PC-9 (cell line): ENCODE measurements around the gene MCTP1. TPM values are rescaled to one million over a fixed set of nuclear protein-coding genes. Genes with fewer than 3 reads are reported as not detected.

ENCODE experiments used
- BruUV-seq: library from RNA; stranded (reverse); fragments of 400-500 nt; replicated peaks from 2 replicates; lab custom pipeline; 2021; lab: Mats Ljungman, UMichigan
- CTCF ChIA-PET: fragments of 300-600 bp; sonication (Branson Sonifier 250); formaldehyde crosslinking; loops from one replicate; lab custom pipeline; 2022; ENCODE audit warnings: antibody characterized with exemption; lab: Charles Lee
- POLR2A ChIA-PET: fragments of 300-600 bp; sonication (Branson Sonifier 250); formaldehyde crosslinking; loops from one replicate; lab custom pipeline; 2022; ENCODE audit warnings: antibody characterized with exemption; ENCODE audit not compliant: unreplicated experiment; lab: Charles Lee
- DNase-seq, 2 experiments: peaks; one replicate each; pipeline versions ENCODE4 v3.0.0 to v3.0.0-alpha.2; 2015 to 2022; ENCODE audit warnings: mixed read lengths in 1 of 2
- H2AFZ ChIP-seq: fragments of 200-600 bp; sonication (generic); 2 replicates; pipeline ENCODE4 v1.8.1; 2017; ENCODE audit warnings: antibody characterized with exemption
- H3F3A ChIP-seq: fragments of 200-600 bp; sonication (generic); 2 replicates; pipeline ENCODE4 v1.8.1; 2017; ENCODE audit warnings: antibody characterized with exemption, mild to moderate bottlenecking, low read depth; ENCODE audit not compliant: insufficient read depth
- H3K27ac ChIP-seq: fragments of 200-600 bp; sonication (generic); 2 replicates; pipeline ENCODE4 v1.6.1; 2016; ENCODE audit warnings: mixed run types
- H3K27me3 ChIP-seq: fragments of 200-600 bp; sonication (generic); 2 replicates; pipeline ENCODE4 v1.6.1; 2016; ENCODE audit warnings: low read depth, mixed run types; ENCODE audit not compliant: insufficient read depth
- H3K36me3 ChIP-seq: fragments of 200-600 bp; sonication (generic); 2 replicates; pipeline ENCODE4 v1.6.1; 2016; ENCODE audit warnings: low read depth, mixed run types
- H3K4me1 ChIP-seq: fragments of 200-600 bp; sonication (generic); replicated peaks from 2 replicates; pipeline ENCODE4 v1.6.1; 2016; ENCODE audit warnings: mixed run types; ENCODE audit not compliant: insufficient read depth
- H3K4me2 ChIP-seq: fragments of 200-600 bp; sonication (generic); 2 replicates; pipeline ENCODE4 v1.6.1; 2017; ENCODE audit warnings: mixed run types
- H3K4me3 ChIP-seq: fragments of 200-600 bp; sonication (generic); 2 replicates; pipeline ENCODE4 v1.6.1; 2016; ENCODE audit warnings: mixed run types
- H3K79me2 ChIP-seq: fragments of 200-600 bp; sonication (generic); 2 replicates; pipeline ENCODE4 v1.6.1; 2017; ENCODE audit warnings: low read depth, mixed run types
- H3K9me2 ChIP-seq: fragments of 200-600 bp; sonication (generic); 2 replicates; pipeline ENCODE4 v1.8.1; 2017; ENCODE audit warnings: mild to moderate bottlenecking; ENCODE audit not compliant: insufficient read depth
- H3K9me3 ChIP-seq: fragments of 200-600 bp; sonication (generic); 2 replicates; pipeline ENCODE4 v1.8.1; 2016; ENCODE audit warnings: low read depth; ENCODE audit not compliant: insufficient read depth
- H4K20me1 ChIP-seq: fragments of 200-600 bp; sonication (generic); 2 replicates; pipeline ENCODE4 v1.8.1; 2017; ENCODE audit not compliant: insufficient read depth
- EZH2 ChIP-seq: fragments of 200-600 bp; sonication (generic); IDR thresholded peaks from 2 replicates; pipeline ENCODE4 v1.8.0; 2017; ENCODE audit warnings: antibody characterized with exemption, low read depth
- intact Hi-C: fragments of 100-400 bp; cut with micrococcal nuclease; formaldehyde crosslinking; loops from one replicate; pipeline ENCODE4 v1.10.0; 2022; ENCODE audit not compliant: unreplicated experiment
- total RNA-seq: library from RNA; stranded (reverse); gene quantifications from 2 replicates; pipeline ENCODE4 v1.2.3, GENCODE V29; 2021
- TF ChIP-seq, protein P1 (sequence below): fragments of 200-600 bp; sonication (generic); conservative IDR thresholded peaks from 2 replicates; pipeline ENCODE4 v1.6.1; 2017; ENCODE audit warnings: mixed run types, antibody characterized with exemption, mild to moderate bottlenecking, moderate library complexity

Gene MCTP1
- total RNA-seq, 1 experiment from 2014 or later = 3.9 TPM

DNA sequence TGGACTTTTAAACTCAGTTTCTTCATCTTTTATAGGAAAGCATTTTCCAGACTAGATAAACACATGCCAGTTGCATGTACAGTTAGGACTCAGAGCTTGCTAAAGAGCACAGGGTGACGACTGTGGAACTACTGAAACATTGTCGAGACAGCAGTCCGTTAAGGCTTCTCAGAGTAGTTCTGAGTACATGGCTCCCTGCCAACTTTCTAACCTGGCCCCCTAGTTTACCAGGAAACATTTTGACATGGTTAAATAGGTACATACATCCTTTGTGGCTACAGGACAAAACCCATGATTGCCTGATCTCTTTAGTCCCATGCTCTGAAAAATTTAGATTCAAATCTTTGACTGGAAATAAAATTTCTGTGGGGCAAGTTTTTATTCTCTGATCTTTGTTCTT lies 536.7 kb downstream of the MCTP1 start:
- Histone ChIP-seq H3K27ac (no peak overlapping the region), H3K9me2 (no peaks in the 10 kb centered on the region), H3K4me1 (no peaks in the 10 kb centered on the region), H3K79me2 (no peaks in the 10 kb centered on the region), H4K20me1 (no peaks in the 10 kb centered on the region), H3K4me3 (no peak overlapping the region), H3K4me2 (no peak overlapping the region), H3K36me3 (no peaks in the 10 kb centered on the region), H3F3A (no peaks in the 10 kb centered on the region), H3K9me3 (no peaks in the 10 kb centered on the region), H2AFZ (no peak overlapping the region), H3K27me3 (no peaks in the 10 kb centered on the region)
- ChIA-PET CTCF (no interaction called here), POLR2A (no interaction called here)
- intact Hi-C loops = no loop called here
- no peak for DNase-seq
- BruUV-seq = no TSS peak
- TF ChIP-seq, protein P1, sequence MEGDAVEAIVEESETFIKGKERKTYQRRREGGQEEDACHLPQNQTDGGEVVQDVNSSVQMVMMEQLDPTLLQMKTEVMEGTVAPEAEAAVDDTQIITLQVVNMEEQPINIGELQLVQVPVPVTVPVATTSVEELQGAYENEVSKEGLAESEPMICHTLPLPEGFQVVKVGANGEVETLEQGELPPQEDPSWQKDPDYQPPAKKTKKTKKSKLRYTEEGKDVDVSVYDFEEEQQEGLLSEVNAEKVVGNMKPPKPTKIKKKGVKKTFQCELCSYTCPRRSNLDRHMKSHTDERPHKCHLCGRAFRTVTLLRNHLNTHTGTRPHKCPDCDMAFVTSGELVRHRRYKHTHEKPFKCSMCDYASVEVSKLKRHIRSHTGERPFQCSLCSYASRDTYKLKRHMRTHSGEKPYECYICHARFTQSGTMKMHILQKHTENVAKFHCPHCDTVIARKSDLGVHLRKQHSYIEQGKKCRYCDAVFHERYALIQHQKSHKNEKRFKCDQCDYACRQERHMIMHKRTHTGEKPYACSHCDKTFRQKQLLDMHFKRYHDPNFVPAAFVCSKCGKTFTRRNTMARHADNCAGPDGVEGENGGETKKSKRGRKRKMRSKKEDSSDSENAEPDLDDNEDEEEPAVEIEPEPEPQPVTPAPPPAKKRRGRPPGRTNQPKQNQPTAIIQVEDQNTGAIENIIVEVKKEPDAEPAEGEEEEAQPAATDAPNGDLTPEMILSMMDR = no peak
- TF ChIP-seq EZH2 = no peak

DNA sequence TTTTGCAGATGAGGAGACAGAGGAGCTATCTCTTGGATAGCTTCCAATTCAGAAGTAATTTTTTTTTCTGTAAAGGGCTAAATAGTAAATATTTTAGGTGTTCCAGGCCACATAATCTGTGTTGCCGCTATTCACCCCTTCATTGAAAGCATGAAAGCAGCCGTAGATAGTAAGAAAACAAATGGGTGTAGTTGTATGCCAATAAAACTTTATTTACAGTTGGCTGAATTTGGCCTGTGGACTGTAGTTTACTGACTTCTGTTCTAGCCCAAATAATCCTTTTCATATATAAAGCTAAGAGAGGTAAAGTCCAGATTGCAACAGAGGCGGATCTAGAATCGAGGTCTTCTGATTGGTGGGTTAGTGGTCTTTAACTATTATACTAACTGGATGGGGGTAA lies 537.5 kb downstream of the MCTP1 start:
- H3K79me2 ChIP-seq = no peaks in the 10 kb centered on the region
- no peaks in the 10 kb centered on the region for H3K36me3 ChIP-seq
- H3K4me3 ChIP-seq = no peak overlapping the region
- DNase-seq = no peak
- H3K27ac ChIP-seq = no peak overlapping the region
- intact Hi-C loops = no loop called here
- no peaks in the 10 kb centered on the region for H3F3A ChIP-seq
- no peak for TF ChIP-seq EZH2
- TF ChIP-seq, protein P1 = no peak
- H3K4me2 ChIP-seq = no peak overlapping the region
- no peaks in the 10 kb centered on the region for H3K4me1 ChIP-seq
- BruUV-seq = no TSS peak
- H4K20me1 ChIP-seq = no peaks in the 10 kb centered on the region
- ChIA-PET POLR2A (no interaction called here), CTCF (no interaction called here)
- H2AFZ ChIP-seq = no peak overlapping the region
- H3K9me3 ChIP-seq = no peaks in the 10 kb centered on the region
- no peaks in the 10 kb centered on the region for H3K27me3 ChIP-seq
- H3K9me2 ChIP-seq = no peaks in the 10 kb centered on the region

DNA sequence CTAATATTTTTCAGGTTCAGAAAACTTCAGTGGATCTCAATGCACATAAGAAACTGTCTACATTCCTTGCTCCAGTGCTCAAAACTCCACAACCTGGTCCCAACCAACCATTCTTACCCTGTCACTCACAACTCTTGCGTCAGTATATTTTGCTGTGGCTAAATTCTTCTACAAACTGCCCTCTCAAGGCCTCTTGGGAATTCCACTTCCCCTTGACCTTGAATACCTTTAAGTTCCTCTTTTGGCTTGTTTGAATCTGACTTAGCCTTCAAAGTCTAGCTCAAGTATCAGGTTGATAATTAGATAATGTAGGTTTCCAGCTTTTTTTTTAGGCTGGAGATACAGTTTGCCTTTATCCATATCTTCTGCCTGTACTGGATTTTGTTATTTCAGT lies 538.2 kb downstream of the MCTP1 start:
- no peaks in the 10 kb centered on the region for H3K4me1 ChIP-seq
- no peaks in the 10 kb centered on the region for H3K36me3 ChIP-seq
- no peak overlapping the region for H3K4me3 ChIP-seq
- no peaks in the 10 kb centered on the region for H4K20me1 ChIP-seq
- no peaks in the 10 kb centered on the region for H3K27me3 ChIP-seq
- ChIA-PET POLR2A (no interaction called here), CTCF (no interaction called here)
- TF ChIP-seq EZH2 = no peak
- TF ChIP-seq, protein P1 = no peak
- H3F3A ChIP-seq = no peaks in the 10 kb centered on the region
- H3K4me2 ChIP-seq = no peak overlapping the region
- no peaks in the 10 kb centered on the region for H3K9me2 ChIP-seq
- no peaks in the 10 kb centered on the region for H3K9me3 ChIP-seq
- H2AFZ ChIP-seq = no peak overlapping the region
- no peak for DNase-seq
- intact Hi-C loops = no loop called here
- H3K79me2 ChIP-seq = no peaks in the 10 kb centered on the region
- no peak overlapping the region for H3K27ac ChIP-seq
- BruUV-seq = no TSS peak
